ENCODE data around the gene AGRN.
"Not testable (repeated sequence)": the region's sequence is repeated elsewhere in the genome, so short reads cannot be mapped to it uniquely, and the experiment has no call there.

Gene AGRN

DNA sequence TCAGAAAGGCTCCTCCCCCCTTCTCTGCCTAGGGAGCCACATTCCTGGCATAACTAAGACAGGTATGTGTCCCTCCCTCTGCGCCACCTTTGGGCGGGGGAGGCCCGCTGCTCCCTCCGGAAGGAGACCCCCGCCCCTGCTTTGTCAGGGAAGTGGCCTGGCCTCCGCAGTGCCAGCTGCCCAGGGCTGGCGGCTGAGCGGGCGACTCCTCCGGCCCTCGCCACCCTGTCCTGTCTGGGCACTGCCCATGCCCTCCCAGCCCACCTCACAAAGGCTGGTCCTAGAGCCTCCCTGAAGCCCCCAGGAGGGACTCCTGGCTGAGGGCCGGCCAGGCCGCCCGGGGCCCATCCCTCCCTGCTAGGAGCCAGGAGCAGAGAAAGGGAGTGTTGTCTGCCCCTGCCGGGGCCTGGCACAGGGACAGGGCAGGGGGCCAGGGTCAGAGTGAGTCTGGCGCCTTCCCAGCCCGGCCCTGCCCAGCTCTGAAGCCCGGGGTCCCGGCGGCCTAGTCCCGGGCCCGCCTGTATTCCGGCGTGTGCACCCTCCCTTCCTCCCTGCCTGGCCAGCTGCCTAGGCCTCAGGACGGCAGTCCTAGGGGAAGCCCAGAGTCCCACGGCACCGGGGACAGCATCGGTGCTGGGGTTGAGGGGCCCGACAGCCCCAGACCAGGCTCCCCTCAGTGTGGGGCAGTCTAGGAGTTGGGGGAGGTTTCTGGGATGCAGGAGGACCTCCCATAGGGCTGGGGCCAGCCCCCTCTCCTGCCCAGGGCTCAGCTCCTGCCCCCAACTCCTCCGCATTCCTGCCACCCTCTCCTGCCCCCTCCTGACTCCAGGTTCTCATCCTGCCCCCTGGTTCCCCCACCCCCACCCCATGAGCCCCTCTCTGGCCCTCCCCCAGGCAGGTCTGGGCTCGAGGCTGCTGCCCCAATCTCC is 5.1 kb downstream of the AGRN start:
- H3K36me3 Mint-ChIP-seq, result peaks cover 3 to 11% of the 10 kb centered on the region in 2 donors
- H3K4me3 Mint-ChIP-seq, result no peak overlapping the region
- no peaks in the 10 kb centered on the region for H3K9me3 Mint-ChIP-seq
- H3K27me3 Mint-ChIP-seq, result peaks cover 6 to 30% of the 10 kb centered on the region in 2 donors
- H3K27ac Mint-ChIP-seq, result no peak overlapping the region
- H3K4me1 Mint-ChIP-seq, result peaks cover 3 to 20% of the 10 kb centered on the region in 2 donors
- ATAC-seq (replicated peaks) (no peak), DNase-seq (no peak)

- no peak overlapping the region for H3K27ac Mint-ChIP-seq
- peaks cover 6 to 30% of the 10 kb centered on the region in 2 donors for H3K27me3 Mint-ChIP-seq
- peaks cover 3 to 20% of the 10 kb centered on the region in 2 donors for H3K4me1 Mint-ChIP-seq
- no peak overlapping the region for H3K4me3 Mint-ChIP-seq
- H3K9me3 Mint-ChIP-seq, result no peaks in the 10 kb centered on the region
- DNase-seq, result no peak
- ATAC-seq (replicated peaks), result no peak
- peaks cover 3 to 11% of the 10 kb centered on the region in 2 donors for H3K36me3 Mint-ChIP-seq
These were observed 5.8 kb downstream of the AGRN start for GRCh38 chr1:1025730-1026129.

DNA sequence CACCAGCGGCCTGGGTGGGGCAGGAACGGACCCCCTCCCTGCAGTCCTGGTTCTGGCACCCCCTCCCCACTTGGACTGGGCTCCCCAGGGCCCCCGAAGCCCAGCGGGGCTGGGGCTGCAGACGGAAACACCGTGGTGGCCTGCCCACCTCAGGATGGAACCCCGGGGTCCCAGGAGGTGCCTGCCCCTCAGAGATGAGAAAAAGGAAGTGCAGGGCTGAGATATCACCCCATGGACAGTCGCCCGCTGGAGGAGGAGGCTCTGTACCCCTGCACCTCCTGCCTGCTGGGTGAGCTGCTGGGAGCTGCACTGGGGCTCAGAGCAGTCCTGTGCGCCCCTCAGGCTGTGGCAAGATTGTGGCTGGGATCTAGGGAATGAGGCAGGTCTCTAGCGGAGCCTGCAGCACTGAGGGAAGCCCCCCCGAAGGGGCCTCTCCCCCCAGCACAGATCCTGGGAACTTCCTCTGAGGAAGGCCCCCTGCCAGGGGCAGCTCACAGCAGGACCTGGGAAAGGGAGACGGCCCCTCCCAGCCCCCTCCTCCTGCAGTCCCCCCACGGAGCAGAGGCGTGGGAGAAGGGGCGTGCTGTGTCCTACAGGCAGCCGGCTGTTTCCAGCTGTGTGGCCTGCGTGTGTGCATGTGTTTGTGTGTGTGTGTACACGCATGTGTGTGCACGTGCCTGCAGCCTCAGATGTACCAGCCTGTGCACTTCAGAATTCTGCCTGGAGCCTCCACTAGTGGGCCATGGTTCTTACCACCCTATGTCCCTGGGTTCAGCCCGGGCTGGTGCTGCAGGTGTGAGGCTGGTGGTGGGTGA is 6.9 kb downstream of the AGRN start:
- peaks cover 7 to 10% of the 10 kb centered on the region in 2 donors for H3K4me1 Mint-ChIP-seq
- no peak overlapping the region for H3K4me3 Mint-ChIP-seq
- H3K9me3 Mint-ChIP-seq, result no peaks in the 10 kb centered on the region
- peaks cover 6 to 22% of the 10 kb centered on the region in 2 donors for H3K27me3 Mint-ChIP-seq
- DNase-seq, result no peak
- no peak overlapping the region for H3K27ac Mint-ChIP-seq
- no peak for ATAC-seq (replicated peaks)
- peaks cover 3 to 11% of the 10 kb centered on the region in 2 donors for H3K36me3 Mint-ChIP-seq

DNA sequence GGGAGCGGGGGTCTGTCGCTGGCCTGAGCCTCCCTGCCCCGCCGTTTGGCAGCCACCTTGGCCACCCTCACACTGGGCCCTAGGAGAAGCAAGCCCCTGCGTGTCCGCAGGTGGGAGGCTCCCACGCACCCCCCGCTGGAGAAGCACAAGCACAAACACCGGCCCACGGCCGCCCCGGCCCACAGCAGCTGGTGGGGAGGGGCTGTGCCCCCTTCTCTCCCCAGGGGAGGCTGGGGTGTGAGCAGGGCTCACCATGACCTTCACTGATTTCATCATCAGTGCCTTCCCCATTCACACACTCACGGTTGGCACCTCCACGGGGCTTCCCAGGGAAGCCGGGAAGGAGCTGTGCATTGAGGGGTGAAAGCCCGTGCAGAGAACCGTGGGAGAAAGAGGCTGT is 7.9 kb downstream of the AGRN start:
- DNase-seq (no peak), ATAC-seq (replicated peaks) (no peak)
- peaks cover 6 to 15% of the 10 kb centered on the region in 2 donors for H3K4me1 Mint-ChIP-seq
- H3K4me3 Mint-ChIP-seq, result no peak overlapping the region
- H3K27ac Mint-ChIP-seq, result no peak overlapping the region
- H3K36me3 Mint-ChIP-seq, result peaks cover 3 to 7% of the 10 kb centered on the region in 2 donors
- H3K9me3 Mint-ChIP-seq, result no peaks in the 10 kb centered on the region
- peaks cover 10 to 12% of the 10 kb centered on the region in 2 donors for H3K27me3 Mint-ChIP-seq

DNA sequence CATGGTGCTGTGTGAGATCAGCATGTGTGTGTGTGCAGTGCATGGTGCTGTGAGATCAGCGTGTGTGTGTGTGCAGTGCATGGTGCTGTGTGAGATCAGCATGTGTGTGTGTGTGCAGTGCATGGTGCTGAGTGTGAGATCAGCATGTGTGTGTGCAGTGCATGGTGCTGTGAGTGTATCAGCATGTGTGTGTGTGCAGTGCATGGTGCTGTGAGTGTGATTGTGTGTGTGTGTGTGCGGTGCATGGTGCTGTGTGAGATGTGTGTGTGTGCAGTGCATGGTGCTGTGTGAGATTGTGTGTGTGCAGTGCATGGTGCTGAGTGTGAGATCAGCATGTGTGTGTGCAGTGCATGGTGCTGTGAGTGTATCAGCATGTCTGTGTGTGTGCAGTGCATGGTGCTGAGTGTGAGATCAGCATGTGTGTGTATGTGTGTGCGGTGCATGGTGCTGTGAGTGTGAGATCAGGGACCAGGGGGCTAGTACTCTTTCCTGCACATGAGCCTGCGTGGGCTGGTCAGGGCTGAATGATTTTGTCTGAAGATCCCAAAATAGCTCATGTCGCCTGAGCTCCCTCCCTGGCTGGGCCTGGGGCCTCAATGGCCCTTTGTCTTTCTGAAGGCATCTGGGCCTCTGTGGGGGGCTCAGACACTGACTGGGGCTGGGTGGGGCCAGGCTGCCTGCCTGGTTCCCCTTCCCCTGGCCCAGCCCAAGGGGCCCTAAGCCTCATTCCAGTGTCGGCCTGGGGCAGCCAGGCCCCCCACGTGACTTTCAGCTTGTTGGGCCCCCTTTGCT is 11.1 kb downstream of the AGRN start:
- not testable (repeated sequence) for DNase-seq; ATAC-seq (replicated peaks); H3K4me3 Mint-ChIP-seq; H3K9me3 Mint-ChIP-seq; H3K27ac Mint-ChIP-seq
- Mint-ChIP-seq H3K4me1 (peaks cover 17 to 22% of the 10 kb centered on the region in 2 donors), H3K27me3 (peaks cover 15 to 22% of the 10 kb centered on the region in 2 donors), H3K36me3 (peaks cover 6 to 13% of the 10 kb centered on the region in 2 donors)

DNA sequence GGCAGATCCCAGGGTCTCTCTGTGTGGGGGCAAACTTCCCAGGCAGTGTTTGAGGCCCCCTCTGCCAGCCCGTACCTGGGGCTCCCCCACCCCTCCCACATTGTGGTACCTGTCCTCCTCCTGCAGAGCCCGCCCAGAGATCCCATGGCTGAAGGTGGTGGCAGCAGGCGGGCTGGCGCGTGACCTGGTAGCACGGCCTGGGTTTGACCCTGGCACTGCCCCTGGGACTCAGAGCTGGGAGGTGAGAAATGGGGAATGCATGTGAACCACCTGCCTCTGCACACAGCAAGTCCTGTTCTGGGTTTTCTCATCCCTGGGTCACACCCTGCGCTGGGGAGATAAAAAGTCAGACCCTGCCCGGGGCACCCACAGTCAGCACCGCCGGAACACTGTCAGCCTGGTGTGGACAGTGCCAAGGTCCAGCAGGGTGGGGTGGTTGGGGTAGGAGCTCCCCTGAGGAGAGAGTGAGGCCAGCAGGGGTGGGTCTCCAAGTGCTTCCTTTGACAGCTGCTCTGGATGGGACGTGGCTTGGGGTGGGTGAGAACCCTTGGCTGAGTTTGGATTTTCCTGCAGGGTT is 11.8 kb downstream of the AGRN start:
- H3K9me3 Mint-ChIP-seq, result no peaks in the 10 kb centered on the region
- peaks cover 7 to 14% of the 10 kb centered on the region in 2 donors for H3K36me3 Mint-ChIP-seq
- peaks cover 24 to 27% of the 10 kb centered on the region in 2 donors for H3K4me1 Mint-ChIP-seq
- DNase-seq, result no peak
- H3K4me3 Mint-ChIP-seq, result peak overlapping the region; percentile 87 to 88
- H3K27me3 Mint-ChIP-seq, result peaks cover 17 to 29% of the 10 kb centered on the region in 2 donors
- no peak for ATAC-seq (replicated peaks)
- H3K27ac Mint-ChIP-seq, result no peak overlapping the region

GRCh38 chr1:1032424-1032823 is 12.5 kb downstream of the AGRN start:
- Mint-ChIP-seq H3K36me3 (peaks cover 5 to 13% of the 10 kb centered on the region in 2 donors), H3K27me3 (peaks cover 17 to 29% of the 10 kb centered on the region in 2 donors), H3K27ac (peak overlapping the region; percentile 97), H3K4me1 (peaks cover 25 to 31% of the 10 kb centered on the region in 2 donors), H3K9me3 (no peaks in the 10 kb centered on the region), H3K4me3 (peak overlapping the region; percentile 87 to 88)
- ATAC-seq (replicated peaks) (peak; percentile 21 to 38), DNase-seq (no peak)

- H3K4me1 Mint-ChIP-seq, result peaks cover 31 to 38% of the 10 kb centered on the region in 2 donors
- H3K9me3 Mint-ChIP-seq, result no peaks in the 10 kb centered on the region
These were observed 13.2 kb downstream of the AGRN start for GRCh38 chr1:1033009-1033587.

GRCh38 chr1:1033731-1034438 is 14.0 kb downstream of the AGRN start:
- Mint-ChIP-seq H3K9me3 (no peaks in the 10 kb centered on the region), H3K36me3 (peaks cover 5 to 12% of the 10 kb centered on the region in 2 donors), H3K27me3 (peaks cover 21 to 38% of the 10 kb centered on the region in 2 donors), H3K4me1 (peaks cover 39 to 46% of the 10 kb centered on the region in 2 donors), H3K27ac (peak overlapping the region; percentile 69), H3K4me3 (peak overlapping the region; percentile 80 to 82)
- ATAC-seq (replicated peaks), result peak; percentile 8 to 14
- no peak for DNase-seq

More at GRCh38 chr1:1033009-1033587, 13.2 kb downstream of the AGRN start:
- peak overlapping the region; percentile 66 to 87 for H3K4me3 Mint-ChIP-seq
- DNase-seq (peak; percentile 96), ATAC-seq (replicated peaks) (peak; percentile 87 to 93)
- no peak overlapping the region for H3K27ac Mint-ChIP-seq
- H3K27me3 Mint-ChIP-seq, result peaks cover 21 to 34% of the 10 kb centered on the region in 2 donors
- H3K36me3 Mint-ChIP-seq, result peaks cover 5 to 12% of the 10 kb centered on the region in 2 donors

DNA sequence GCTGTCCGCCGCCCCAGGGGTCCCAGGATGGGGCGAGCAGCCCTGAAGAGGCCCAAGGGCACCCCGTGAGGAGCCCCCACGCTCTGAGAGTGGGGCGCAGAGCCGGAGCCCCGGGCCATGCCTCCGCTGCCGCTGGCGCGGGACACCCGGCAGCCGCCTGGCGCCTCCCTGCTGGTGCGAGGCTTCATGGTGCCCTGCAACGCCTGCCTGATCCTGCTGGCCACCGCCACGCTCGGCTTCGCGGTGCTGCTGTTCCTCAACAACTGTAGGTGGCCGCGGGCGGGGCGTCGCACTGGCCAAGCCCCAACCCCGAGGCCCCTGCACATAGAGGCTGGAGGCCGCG is 14.5 kb downstream of the AGRN start:
- H3K36me3 Mint-ChIP-seq, result peaks cover 5 to 12% of the 10 kb centered on the region in 2 donors
- peaks cover 42 to 51% of the 10 kb centered on the region in 2 donors for H3K4me1 Mint-ChIP-seq
- peak overlapping the region; percentile 80 to 82 for H3K4me3 Mint-ChIP-seq
- H3K27me3 Mint-ChIP-seq, result peaks cover 21 to 40% of the 10 kb centered on the region in 2 donors
- H3K27ac Mint-ChIP-seq, result peak overlapping the region; percentile 75
- ATAC-seq (replicated peaks) (no peak), DNase-seq (no peak)
- H3K9me3 Mint-ChIP-seq, result no peaks in the 10 kb centered on the region

- Mint-ChIP-seq H3K4me3 (peak overlapping the region in 1 of 2 donors; percentile 36), H3K4me1 (peaks cover 50 to 60% of the 10 kb centered on the region in 2 donors), H3K9me3 (no peaks in the 10 kb centered on the region), H3K27ac (peak overlapping the region; percentile 52), H3K27me3 (peaks cover 27 to 46% of the 10 kb centered on the region in 2 donors), H3K36me3 (peaks cover 5 to 12% of the 10 kb centered on the region in 2 donors)
- no peak for DNase-seq
- ATAC-seq (replicated peaks), result no peak
These were observed 15.5 kb downstream of the AGRN start for GRCh38 chr1:1035291-1035943.
